ENCODE results near the gene IFTAP. TPM values are rescaled to one million over a fixed set of nuclear protein-coding genes. Genes with fewer than 3 reads are reported as not detected.
A peak's percentile ranks its signal among the peaks of the same experiment; 100 is the strongest.

The IFTAP gene
- total and polyA plus RNA-seq, 2 of the 13 experiments (the other 11 are each of a cell fraction or from before 2014, with no cell fraction given), result 11.3 to 29.4 TPM

GRCh38 chr11:36594316-36594989 lies at the start of gene IFTAP (continued):
- TF ChIP-seq ZNF574 (CRISPR knock-in tag; IDR thresholded peaks at IDR 0.05) (peak; percentile 89), KMT2B (CRISPR knock-in tag; IDR thresholded peaks at IDR 0.05) (peak; percentile 84; the same call in 1 of the 2 replicates), ZNF687 (CRISPR knock-in tag; IDR thresholded peaks at IDR 0.05) (peak; percentile 69), MLX (CRISPR knock-in tag; IDR thresholded peaks at IDR 0.05) (0 out of 2 replicates have a peak, but pooled peaks have one; percentile 18), ZNF282 (IDR thresholded peaks at IDR 0.05; ENCODE audit: partially characterized antibody) (no peak), GZF1 (CRISPR knock-in tag; IDR thresholded peaks at IDR 0.05) (no peak), IRF9 (CRISPR knock-in tag; IDR thresholded peaks at IDR 0.05; ENCODE audit: borderline replicate concordance) (0 out of 2 replicates have a peak, but pooled peaks have one; percentile 38), ZNF607 (CRISPR knock-in tag; IDR thresholded peaks at IDR 0.05; ENCODE audit: borderline replicate concordance) (no peak), SOX6 (IDR thresholded peaks at IDR 0.05) (no peak), SOX6 (CRISPR knock-in tag; IDR thresholded peaks at IDR 0.05) (no peak), ZNF639 (CRISPR knock-in tag; conservative IDR thresholded peaks at IDR 0.05) (0 out of 2 replicates have a peak, but pooled peaks have one; percentile 38), THAP11 (CRISPR knock-in tag; IDR thresholded peaks at IDR 0.05) (peak; percentile 100), ZIK1 (CRISPR knock-in tag; IDR thresholded peaks at IDR 0.05; ENCODE audit: borderline replicate concordance, low read depth) (no peak), POGK (CRISPR knock-in tag; conservative IDR thresholded peaks at IDR 0.05) (no peak), SALL1 (CRISPR knock-in tag; IDR thresholded peaks at IDR 0.05) (peak; percentile 46), ZFP62 (CRISPR knock-in tag; IDR thresholded peaks at IDR 0.05) (0 out of 2 replicates have a peak, but pooled peaks have one; percentile 73), FOXJ3 (CRISPR knock-in tag; IDR thresholded peaks at IDR 0.05; ENCODE audit: borderline replicate concordance) (peak; percentile 51; the same call in 1 of the 2 replicates)

All from HepG2 (cell line).